ENCODE results near the gene CUBN.
"Not testable (repeated sequence)": the region's sequence is repeated elsewhere in the genome, so short reads cannot be mapped to it uniquely, and the experiment has no call there.

The CUBN gene

GRCh38 chr10:17037910-17038309, 91.7 kb downstream of the CUBN start:
- no peak for DNase-seq (ENCODE audit: low spot score)

- no peak for DNase-seq (ENCODE audit: low spot score)
Measured at GRCh38 chr10:17035446-17035845, 94.2 kb downstream of the CUBN start.

- no peak for DNase-seq (ENCODE audit: low spot score)
Measured at GRCh38 chr10:17033529-17034260, 95.9 kb downstream of the CUBN start.

GRCh38 chr10:17031637-17032635, 97.7 kb downstream of the CUBN start:
- DNase-seq (ENCODE audit: low spot score) = no peak

GRCh38 chr10:17029581-17030271, 99.9 kb downstream of the CUBN start:
- DNase-seq (ENCODE audit: low spot score) = peak; percentile 54

- no peak for DNase-seq (ENCODE audit: low spot score)
Measured at GRCh38 chr10:17029239-17029580, 100.4 kb downstream of the CUBN start.

- no peak for DNase-seq (ENCODE audit: low spot score)
Measured at GRCh38 chr10:17028798-17029197, 100.8 kb downstream of the CUBN start.

GRCh38 chr10:17026686-17027485, 102.7 kb downstream of the CUBN start:
- DNase-seq (ENCODE audit: low spot score) = peak; percentile 26

- DNase-seq (ENCODE audit: low spot score) = peak; percentile 63
Measured at GRCh38 chr10:17025444-17026295, 103.9 kb downstream of the CUBN start.

GRCh38 chr10:17024461-17024860, 105.2 kb downstream of the CUBN start:
- no peak for DNase-seq (ENCODE audit: low spot score)

GRCh38 chr10:17023386-17024298, 106.0 kb downstream of the CUBN start:
- peak; percentile 69 for DNase-seq (ENCODE audit: low spot score)

GRCh38 chr10:17022896-17023295, 106.7 kb downstream of the CUBN start:
- no peak for DNase-seq (ENCODE audit: low spot score)

GRCh38 chr10:17022466-17022825, 107.2 kb downstream of the CUBN start:
- DNase-seq (ENCODE audit: low spot score) = no peak

- DNase-seq (ENCODE audit: low spot score) = no peak
Measured at GRCh38 chr10:17021656-17022465, 107.8 kb downstream of the CUBN start.

- no peak for DNase-seq (ENCODE audit: low spot score)
Measured at GRCh38 chr10:17019696-17020095, 109.9 kb downstream of the CUBN start.

GRCh38 chr10:17013131-17013983, 116.3 kb downstream of the CUBN start:
- DNase-seq (ENCODE audit: low spot score) = not testable (repeated sequence)

GRCh38 chr10:17012731-17013130, 116.9 kb downstream of the CUBN start:
- DNase-seq (ENCODE audit: low spot score) = not testable (repeated sequence)

Measured in hepatic stellate cell (primary cell).